Ovary (tissue), 3 donors: ENCODE results near the gene KATNAL1.

ENCODE experiments used
- EP300 ChIP-seq: sonication (generic); formaldehyde crosslinking; IDR thresholded peaks from one replicate; pipeline ENCODE4 v1.6.1; 2017; ENCODE audit warnings: antibody characterized with exemption
- POLR2A ChIP-seq: fragments of 450-650 bp; IDR thresholded peaks from one replicate; pipeline ENCODE4 v1.6.1; 2017; ENCODE audit warnings: antibody characterized with exemption, mild to moderate bottlenecking, moderate library complexity
- TF ChIP-seq, protein P1 (sequence below), 3 donors: fragments of 450-650 bp in 2 of 3; fragments of 200-600 bp in 1 of 3; IDR thresholded peaks; one replicate each; pipeline versions ENCODE4 v1.5.1 to v1.8.0; 2016 to 2022; ENCODE audit warnings: antibody characterized with exemption in 3 of 3, mild to moderate bottlenecking in 1 of 3
- donor health status: DM: no; HTN: no; CAD: no.

DNA sequence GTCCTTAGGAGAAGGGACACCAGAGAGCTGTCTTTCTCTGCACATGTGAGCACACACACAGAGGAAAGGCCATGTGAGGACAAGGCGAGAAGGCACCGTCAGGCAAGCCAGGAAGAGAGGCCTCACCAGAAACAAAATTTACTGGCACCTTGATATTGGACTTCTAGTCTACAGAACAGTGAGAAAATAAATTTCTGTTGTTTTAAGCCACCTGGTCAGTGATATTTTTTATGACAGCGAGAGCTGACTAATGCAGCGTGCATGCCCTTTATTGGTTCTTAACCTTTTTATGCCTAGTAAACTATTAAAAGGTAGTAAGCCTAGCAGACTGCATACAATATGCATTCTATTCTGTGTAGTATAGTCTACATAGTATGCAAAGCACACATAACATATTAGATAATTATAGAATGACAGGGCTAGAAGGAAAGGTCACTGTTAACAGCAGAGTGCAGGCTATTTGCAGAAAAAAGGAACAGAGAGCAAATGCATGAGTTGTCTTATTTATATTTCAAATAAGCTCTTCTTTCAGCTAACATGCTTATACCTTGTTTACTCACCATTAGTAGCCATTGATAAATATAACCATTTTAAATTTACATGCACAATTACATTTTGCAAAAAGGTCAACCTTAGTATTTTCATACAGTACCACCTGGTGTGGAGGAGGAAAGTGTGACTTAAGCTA lies 25.2 kb upstream of the KATNAL1 start:
- TF ChIP-seq POLR2A (no peak), EP300 (no peak)
- TF ChIP-seq, protein P1, sequence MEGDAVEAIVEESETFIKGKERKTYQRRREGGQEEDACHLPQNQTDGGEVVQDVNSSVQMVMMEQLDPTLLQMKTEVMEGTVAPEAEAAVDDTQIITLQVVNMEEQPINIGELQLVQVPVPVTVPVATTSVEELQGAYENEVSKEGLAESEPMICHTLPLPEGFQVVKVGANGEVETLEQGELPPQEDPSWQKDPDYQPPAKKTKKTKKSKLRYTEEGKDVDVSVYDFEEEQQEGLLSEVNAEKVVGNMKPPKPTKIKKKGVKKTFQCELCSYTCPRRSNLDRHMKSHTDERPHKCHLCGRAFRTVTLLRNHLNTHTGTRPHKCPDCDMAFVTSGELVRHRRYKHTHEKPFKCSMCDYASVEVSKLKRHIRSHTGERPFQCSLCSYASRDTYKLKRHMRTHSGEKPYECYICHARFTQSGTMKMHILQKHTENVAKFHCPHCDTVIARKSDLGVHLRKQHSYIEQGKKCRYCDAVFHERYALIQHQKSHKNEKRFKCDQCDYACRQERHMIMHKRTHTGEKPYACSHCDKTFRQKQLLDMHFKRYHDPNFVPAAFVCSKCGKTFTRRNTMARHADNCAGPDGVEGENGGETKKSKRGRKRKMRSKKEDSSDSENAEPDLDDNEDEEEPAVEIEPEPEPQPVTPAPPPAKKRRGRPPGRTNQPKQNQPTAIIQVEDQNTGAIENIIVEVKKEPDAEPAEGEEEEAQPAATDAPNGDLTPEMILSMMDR (IDR thresholded peaks at IDR 0.05) = no peak
